Measurements from ENCODE around the gene LHFPL6.

DNA sequence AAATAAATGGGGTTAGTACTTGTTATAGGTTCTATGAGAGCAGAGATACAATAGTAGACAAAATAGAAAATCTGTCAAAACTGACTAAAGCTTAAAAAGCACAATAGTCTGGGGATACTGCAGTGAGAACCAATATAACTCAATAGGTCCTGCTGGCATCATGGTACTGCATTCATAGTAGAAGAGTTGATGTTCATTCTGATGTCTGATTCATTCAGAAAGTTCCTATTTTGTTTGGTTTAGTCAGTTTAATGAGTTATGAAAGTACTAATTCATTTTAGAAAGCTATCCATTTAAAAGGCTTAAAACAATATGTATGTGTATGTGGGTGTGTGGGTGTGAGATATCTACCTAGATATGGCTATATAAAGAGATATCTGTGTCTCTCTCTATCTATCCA, 152.8 kb downstream of the LHFPL6 start:
- TF ChIP-seq, protein P1, sequence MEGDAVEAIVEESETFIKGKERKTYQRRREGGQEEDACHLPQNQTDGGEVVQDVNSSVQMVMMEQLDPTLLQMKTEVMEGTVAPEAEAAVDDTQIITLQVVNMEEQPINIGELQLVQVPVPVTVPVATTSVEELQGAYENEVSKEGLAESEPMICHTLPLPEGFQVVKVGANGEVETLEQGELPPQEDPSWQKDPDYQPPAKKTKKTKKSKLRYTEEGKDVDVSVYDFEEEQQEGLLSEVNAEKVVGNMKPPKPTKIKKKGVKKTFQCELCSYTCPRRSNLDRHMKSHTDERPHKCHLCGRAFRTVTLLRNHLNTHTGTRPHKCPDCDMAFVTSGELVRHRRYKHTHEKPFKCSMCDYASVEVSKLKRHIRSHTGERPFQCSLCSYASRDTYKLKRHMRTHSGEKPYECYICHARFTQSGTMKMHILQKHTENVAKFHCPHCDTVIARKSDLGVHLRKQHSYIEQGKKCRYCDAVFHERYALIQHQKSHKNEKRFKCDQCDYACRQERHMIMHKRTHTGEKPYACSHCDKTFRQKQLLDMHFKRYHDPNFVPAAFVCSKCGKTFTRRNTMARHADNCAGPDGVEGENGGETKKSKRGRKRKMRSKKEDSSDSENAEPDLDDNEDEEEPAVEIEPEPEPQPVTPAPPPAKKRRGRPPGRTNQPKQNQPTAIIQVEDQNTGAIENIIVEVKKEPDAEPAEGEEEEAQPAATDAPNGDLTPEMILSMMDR (IDR thresholded peaks at IDR 0.05): no peak
- no peak for TF ChIP-seq POLR2A (IDR thresholded peaks at IDR 0.05)
